Testis (tissue), 3 donors: ENCODE results near the gene SERP2. TPM values are rescaled to one million over a fixed set of nuclear protein-coding genes. Genes with fewer than 3 reads are reported as not detected.

Experiments used
- DNase-seq: peaks from one replicate; pipeline ENCODE4 v3.0.0-alpha.2; 2019
- H3K27ac ChIP-seq, 2 donors: fragments of 200-600 bp; sonication (generic); one replicate each; pipeline ENCODE4 v1.5.1; 2019
- H3K27me3 ChIP-seq: fragments of 200-600 bp; sonication (generic); one replicate; pipeline ENCODE4 v1.5.1; 2019
- H3K36me3 ChIP-seq: fragments of 200-600 bp; sonication (generic); one replicate; pipeline ENCODE4 v1.5.1; 2017; ENCODE audit warnings: low read depth; ENCODE audit errors: missing control alignments
- H3K4me1 ChIP-seq: fragments of 200-600 bp; sonication (generic); one replicate; pipeline ENCODE4 v1.5.1; 2019
- H3K4me3 ChIP-seq, 2 donors: fragments of 200-600 bp; sonication (generic); one replicate each; pipeline ENCODE4 v1.5.1; 2017 to 2019
- H3K9me3 ChIP-seq: fragments of 200-600 bp; sonication (generic); one replicate; pipeline ENCODE4 v1.5.1; 2017
- POLR2A ChIP-seq: fragments of 450-650 bp; IDR thresholded peaks from one replicate; pipeline ENCODE4 v1.6.1; 2017; ENCODE audit warnings: antibody characterized with exemption, mild to moderate bottlenecking, moderate library complexity
- WGBS, 2 donors: methylation state at CpG; one replicate each; pipeline ENCODE4 v1.1.5; 2018; 5-methylcytosine and 5-hydroxymethylcytosine counted together
- intact Hi-C: fragments of 100-400 bp; cut with DNase I; formaldehyde crosslinking; loops from one replicate; pipeline ENCODE4 v1.15.1; 2023; ENCODE audit warnings: low total_unique reads
- polyA plus RNA-seq: library from polyadenylated mRNA; stranded (reverse); fragments of 350-450 nt; fragmentation: Illumina TruSeq; extraction: RNeasy Lipid Tissue Mini Kit (QIAGEN cat#74804); gene quantifications from one replicate; pipeline ENCODE4 v1.2.3, GENCODE V29; 2014; ENCODE audit warnings: low read depth, low replicate concordance; ENCODE audit not compliant: insufficient read depth
- total RNA-seq, 2 donors: library from RNA; depleted of rRNA; stranded (reverse); fragments of >200 nt; gene quantifications; one replicate each; pipeline ENCODE4 v1.2.3, GENCODE V29; 2016
- TF ChIP-seq, protein P1 (sequence below), 3 experiments: fragments of 450-650 bp in 2 of 3; fragments of 200-600 bp in 1 of 3; sonication (generic) in 1 of 3; IDR thresholded peaks; one replicate each; pipeline ENCODE4 v1.5.1; 2016 to 2019; ENCODE audit warnings: antibody characterized with exemption in 3 of 3, mild to moderate bottlenecking in 2 of 3, moderate library complexity in 1 of 3

The SERP2 gene
- total and polyA plus RNA-seq, 3 donors from 2014 or later: 23.5 to 59.2 (median 31.4) TPM

DNA sequence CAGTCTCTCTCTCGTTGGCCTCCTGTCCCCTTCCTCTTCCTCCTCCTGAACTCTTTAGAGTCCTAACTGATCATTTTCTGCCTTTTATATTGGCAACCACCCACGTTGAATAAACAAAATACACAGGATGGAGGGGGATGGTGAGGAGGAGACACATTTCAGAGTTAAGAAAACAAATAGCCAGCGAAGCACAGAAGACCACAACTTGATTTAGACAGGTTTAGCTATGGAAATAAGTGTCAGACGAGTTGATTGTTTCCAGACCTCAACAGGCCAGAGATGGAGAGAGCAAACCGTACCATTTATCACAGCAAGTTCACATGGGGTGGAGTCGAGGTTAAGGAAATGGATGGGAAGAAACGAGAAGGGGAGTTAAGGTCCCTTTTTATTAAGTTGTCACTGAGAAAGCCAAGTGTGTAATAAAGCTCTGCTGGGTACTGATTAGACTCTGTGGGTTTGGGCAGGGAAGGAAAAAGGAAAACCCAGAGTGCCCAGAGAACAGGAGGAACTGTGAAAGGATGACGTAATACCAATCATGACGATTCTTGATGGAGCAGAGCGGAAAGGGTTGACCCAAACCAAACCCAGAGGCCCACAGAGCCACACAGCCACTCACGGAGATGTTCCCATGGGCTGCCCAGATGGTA, 11.1 kb upstream of the SERP2 start:
- no peak overlapping the region for H3K4me3 ChIP-seq
- H3K9me3 ChIP-seq: no peaks in the 10 kb centered on the region
- no peak for TF ChIP-seq POLR2A
- TF ChIP-seq, protein P1, sequence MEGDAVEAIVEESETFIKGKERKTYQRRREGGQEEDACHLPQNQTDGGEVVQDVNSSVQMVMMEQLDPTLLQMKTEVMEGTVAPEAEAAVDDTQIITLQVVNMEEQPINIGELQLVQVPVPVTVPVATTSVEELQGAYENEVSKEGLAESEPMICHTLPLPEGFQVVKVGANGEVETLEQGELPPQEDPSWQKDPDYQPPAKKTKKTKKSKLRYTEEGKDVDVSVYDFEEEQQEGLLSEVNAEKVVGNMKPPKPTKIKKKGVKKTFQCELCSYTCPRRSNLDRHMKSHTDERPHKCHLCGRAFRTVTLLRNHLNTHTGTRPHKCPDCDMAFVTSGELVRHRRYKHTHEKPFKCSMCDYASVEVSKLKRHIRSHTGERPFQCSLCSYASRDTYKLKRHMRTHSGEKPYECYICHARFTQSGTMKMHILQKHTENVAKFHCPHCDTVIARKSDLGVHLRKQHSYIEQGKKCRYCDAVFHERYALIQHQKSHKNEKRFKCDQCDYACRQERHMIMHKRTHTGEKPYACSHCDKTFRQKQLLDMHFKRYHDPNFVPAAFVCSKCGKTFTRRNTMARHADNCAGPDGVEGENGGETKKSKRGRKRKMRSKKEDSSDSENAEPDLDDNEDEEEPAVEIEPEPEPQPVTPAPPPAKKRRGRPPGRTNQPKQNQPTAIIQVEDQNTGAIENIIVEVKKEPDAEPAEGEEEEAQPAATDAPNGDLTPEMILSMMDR (IDR thresholded peaks at IDR 0.05): no peak
- WGBS, 2 donors: 74 to 77% methylated on average over 11 of the region's 11 CpGs
- no peaks in the 10 kb centered on the region for H3K27me3 ChIP-seq
- no peak overlapping the region for H3K27ac ChIP-seq
- no peaks in the 10 kb centered on the region for H3K4me1 ChIP-seq
- intact Hi-C loops: no loop called here
- no peak for DNase-seq
- no peaks in the 10 kb centered on the region for H3K36me3 ChIP-seq

DNA sequence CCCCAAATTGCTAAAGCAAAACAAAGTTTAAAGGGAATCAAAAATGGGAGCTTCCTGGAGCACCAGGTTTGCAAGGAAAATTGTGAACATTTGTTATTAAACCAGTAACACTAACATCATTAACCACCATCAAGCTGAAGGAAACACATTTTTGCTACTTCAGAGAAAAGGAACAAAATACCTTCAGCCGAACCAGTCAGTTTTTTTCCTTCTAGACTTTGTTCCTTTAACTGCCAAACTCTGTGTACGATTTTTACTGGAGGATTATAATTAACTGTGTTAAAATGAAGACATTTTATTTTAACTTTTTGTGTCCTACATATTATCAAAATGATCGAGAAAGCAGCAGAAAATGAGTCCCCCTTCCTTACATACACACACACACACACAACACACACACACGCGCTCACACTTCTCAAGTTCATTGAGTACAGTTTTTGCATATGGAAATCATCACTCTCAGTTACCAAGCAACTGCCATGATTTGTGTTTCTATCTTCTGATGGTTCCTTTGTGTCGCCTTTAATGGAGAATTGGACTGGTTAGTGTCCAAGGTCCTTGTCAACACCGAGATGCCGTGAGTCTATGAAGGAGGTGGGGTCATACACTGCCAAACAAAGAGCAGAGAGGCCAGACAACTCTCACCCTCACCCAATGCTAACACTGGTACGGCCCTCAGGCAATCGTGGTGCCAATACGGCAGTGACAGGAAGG, 9.8 kb upstream of the SERP2 start:
- intact Hi-C loops: no loop called here
- 83 to 91% methylated on average over 11 of the region's 11 CpGs for WGBS, 2 donors
- Histone ChIP-seq H3K36me3 (no peaks in the 10 kb centered on the region), H3K4me1 (no peaks in the 10 kb centered on the region), H3K27me3 (no peaks in the 10 kb centered on the region), H3K9me3 (no peaks in the 10 kb centered on the region), H3K27ac (no peak overlapping the region), H3K4me3 (no peak overlapping the region)
- TF ChIP-seq POLR2A: no peak
- no peak for DNase-seq

DNA sequence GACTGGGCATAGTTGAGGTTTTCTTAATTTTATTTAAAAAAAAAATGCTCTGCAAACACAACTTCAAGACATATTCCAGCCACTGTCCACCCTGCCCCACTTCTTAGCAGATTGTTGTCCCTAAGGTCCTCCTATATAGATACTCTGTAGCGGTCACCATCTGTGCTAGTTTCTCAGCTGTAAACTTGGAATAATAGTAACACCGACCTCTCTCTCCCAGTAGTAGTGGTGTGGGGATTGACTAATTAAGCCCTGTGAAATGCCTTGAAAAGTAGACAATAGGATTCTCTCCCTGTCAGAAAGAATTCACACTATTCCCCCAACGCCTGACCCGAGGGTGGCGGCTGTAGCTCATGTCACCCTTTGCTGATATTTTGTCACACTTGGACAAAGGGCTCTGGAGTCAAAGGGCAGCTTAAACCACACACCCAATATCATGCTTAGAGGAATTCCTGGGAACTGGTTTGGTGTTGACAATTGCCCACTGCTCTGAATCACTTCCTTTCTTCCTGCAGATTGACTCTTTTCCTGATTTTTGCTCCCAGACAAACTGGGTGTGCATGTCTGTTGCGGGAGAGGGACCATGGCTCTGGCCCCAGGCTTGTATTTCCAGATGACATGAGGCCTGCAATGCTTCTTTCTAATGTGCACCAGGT, 9.2 kb upstream of the SERP2 start:
- WGBS, 2 donors: 80 to 84% methylated on average over 6 of the region's 6 CpGs
- no peak overlapping the region for H3K4me3 ChIP-seq
- no peaks in the 10 kb centered on the region for H3K27me3 ChIP-seq
- DNase-seq: no peak
- no peaks in the 10 kb centered on the region for H3K9me3 ChIP-seq
- intact Hi-C loops: no loop called here
- H3K27ac ChIP-seq: no peak overlapping the region
- H3K4me1 ChIP-seq: no peaks in the 10 kb centered on the region
- no peaks in the 10 kb centered on the region for H3K36me3 ChIP-seq
- no peak for TF ChIP-seq POLR2A

DNA sequence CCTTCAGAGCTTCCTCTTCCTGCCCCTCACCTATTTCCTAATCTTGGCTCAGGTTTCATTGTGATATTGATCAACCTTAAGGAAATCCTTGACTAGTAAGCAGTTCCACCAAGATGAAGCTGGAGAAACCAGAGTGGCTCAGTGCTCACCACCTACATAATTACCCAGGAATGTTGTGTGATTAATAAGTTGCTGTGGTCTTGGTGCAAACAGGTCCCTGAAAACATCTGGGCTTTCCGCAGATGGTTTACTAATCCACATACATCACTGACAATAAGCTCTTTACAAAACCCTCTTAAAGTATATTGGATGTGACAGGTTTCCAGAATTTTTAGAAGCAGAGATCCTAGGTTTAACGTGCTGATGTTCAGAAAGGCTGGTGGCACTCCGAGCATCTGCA, 8.6 kb upstream of the SERP2 start:
- 92 to 96% methylated on average over 3 of the region's 3 CpGs for WGBS, 2 donors
- TF ChIP-seq, protein P1 (IDR thresholded peaks at IDR 0.05): no peak
- no peak for TF ChIP-seq POLR2A
- Histone ChIP-seq H3K27ac (no peak overlapping the region), H3K4me1 (no peaks in the 10 kb centered on the region), H3K27me3 (no peaks in the 10 kb centered on the region), H3K9me3 (no peaks in the 10 kb centered on the region), H3K36me3 (no peaks in the 10 kb centered on the region), H3K4me3 (no peak overlapping the region)
- intact Hi-C loops: no loop called here
- no peak for DNase-seq

DNA sequence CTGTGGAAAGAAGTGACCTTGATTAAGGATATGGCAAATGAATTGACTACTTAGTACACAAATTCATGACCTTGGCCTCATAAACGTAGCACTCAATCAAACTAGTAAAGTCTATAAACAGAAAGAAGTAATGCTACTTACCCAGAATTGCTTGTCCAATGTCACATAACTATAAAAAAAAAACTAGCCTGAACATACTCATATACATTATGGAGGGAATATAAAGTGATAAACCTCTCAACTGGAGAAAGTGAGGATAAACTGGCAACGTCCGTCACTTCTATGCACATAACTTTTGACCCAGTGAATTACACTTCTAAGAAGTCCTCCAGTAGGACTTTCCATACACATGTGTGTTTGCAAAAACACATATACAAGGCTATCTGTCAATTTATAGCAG, 7.7 kb upstream of the SERP2 start:
- intact Hi-C loops: no loop called here
- Histone ChIP-seq H3K36me3 (no peaks in the 10 kb centered on the region), H3K4me1 (no peaks in the 10 kb centered on the region), H3K4me3 (no peak overlapping the region), H3K27me3 (no peaks in the 10 kb centered on the region), H3K27ac (no peak overlapping the region), H3K9me3 (no peaks in the 10 kb centered on the region)
- no peak for TF ChIP-seq POLR2A
- WGBS, 2 donors: 77 to 78% methylated on average over 3 of the region's 3 CpGs
- DNase-seq: no peak

DNA sequence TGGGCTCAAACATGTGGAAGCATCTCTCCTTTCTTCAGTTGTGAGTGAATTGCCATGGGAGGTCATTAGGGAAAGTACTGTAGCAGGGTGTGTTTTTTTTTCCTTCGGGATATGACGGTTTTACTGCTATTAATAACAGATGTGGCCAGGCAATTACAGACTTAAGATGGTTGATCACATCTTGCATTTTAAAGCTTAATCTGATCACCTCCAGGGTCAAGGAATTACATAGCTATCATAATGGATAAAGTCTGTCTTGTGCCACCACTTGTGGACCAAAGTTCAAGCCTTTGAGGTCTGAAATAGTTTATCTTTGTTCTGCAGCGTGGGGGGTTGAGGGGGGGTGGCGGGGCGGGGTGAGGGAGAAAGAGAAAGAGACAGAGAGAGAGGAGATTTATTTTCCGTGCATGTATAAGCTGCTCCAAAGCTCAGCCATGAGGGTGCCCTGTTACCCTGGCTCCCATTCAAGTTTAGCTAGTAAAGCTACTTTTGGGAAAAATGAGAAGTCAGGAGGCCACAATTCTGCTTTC, 5.5 kb upstream of the SERP2 start:
- Histone ChIP-seq H3K27ac (no peak overlapping the region), H3K4me3 (no peak overlapping the region), H3K9me3 (no peaks in the 10 kb centered on the region), H3K36me3 (no peaks in the 10 kb centered on the region), H3K4me1 (peaks cover 4% of the 10 kb centered on the region), H3K27me3 (no peaks in the 10 kb centered on the region)
- WGBS, 2 donors: 29 to 42% methylated on average over 6 of the region's 6 CpGs
- TF ChIP-seq, protein P1 (IDR thresholded peaks at IDR 0.05): no peak
- no peak for TF ChIP-seq POLR2A
- intact Hi-C loops: no loop called here
- DNase-seq: no peak
